Stimulated activated naive CD8-positive, alpha-beta T cell treated with anti-CD3 and anti-CD28 coated beads, Interleukin-15, Interleukin-2, amounts not matched to agents 100 ng/mL and 50 ng/mL, for 24 hours (primary cell): ENCODE measurements around the gene LRP1B.

Experiments
- H3K27ac Mint-ChIP-seq: one replicate; pipeline ENCODE4 v1.8.0; 2021; ENCODE audit warnings: mild to moderate bottlenecking, mixed read lengths
- H3K27me3 Mint-ChIP-seq: one replicate; pipeline ENCODE4 v1.8.0; 2021; ENCODE audit warnings: mixed read lengths
- H3K36me3 Mint-ChIP-seq: one replicate; pipeline ENCODE4 v1.8.0; 2021; ENCODE audit warnings: low read depth, mixed read lengths
- H3K4me1 Mint-ChIP-seq: one replicate; pipeline ENCODE4 v1.8.0; 2021; ENCODE audit warnings: low read depth, mixed read lengths
- H3K4me3 Mint-ChIP-seq: one replicate; pipeline ENCODE4 v1.8.0; 2021; ENCODE audit warnings: mild to moderate bottlenecking, mixed read lengths
- H3K9me3 Mint-ChIP-seq: one replicate; pipeline ENCODE4 v1.8.0; 2021; ENCODE audit warnings: mixed read lengths

The LRP1B gene

GRCh38 chr2:140910683-140911082 lies 1220.1 kb downstream of the LRP1B start:
- no peaks in the 10 kb centered on the region for H3K4me1 Mint-ChIP-seq
- no peak overlapping the region for H3K4me3 Mint-ChIP-seq
- no peaks in the 10 kb centered on the region for H3K36me3 Mint-ChIP-seq
- H3K9me3 Mint-ChIP-seq: peaks cover 9% of the 10 kb centered on the region
- H3K27me3 Mint-ChIP-seq: no peaks in the 10 kb centered on the region
- no peak overlapping the region for H3K27ac Mint-ChIP-seq

GRCh38 chr2:140905083-140905781 lies 1225.6 kb downstream of the LRP1B start:
- no peaks in the 10 kb centered on the region for H3K4me1 Mint-ChIP-seq
- peaks cover 10% of the 10 kb centered on the region for H3K9me3 Mint-ChIP-seq
- H3K27ac Mint-ChIP-seq: no peak overlapping the region
- H3K4me3 Mint-ChIP-seq: no peak overlapping the region
- no peaks in the 10 kb centered on the region for H3K36me3 Mint-ChIP-seq
- H3K27me3 Mint-ChIP-seq: no peaks in the 10 kb centered on the region

- Mint-ChIP-seq H3K27me3 (no peaks in the 10 kb centered on the region), H3K36me3 (no peaks in the 10 kb centered on the region), H3K9me3 (peaks cover 23% of the 10 kb centered on the region), H3K4me3 (no peak overlapping the region), H3K27ac (no peak overlapping the region), H3K4me1 (no peaks in the 10 kb centered on the region)
Observed at GRCh38 chr2:140895378-140895777, 1235.4 kb downstream of the LRP1B start.

- peaks cover 25% of the 10 kb centered on the region for H3K9me3 Mint-ChIP-seq
- H3K27ac Mint-ChIP-seq: no peak overlapping the region
- no peaks in the 10 kb centered on the region for H3K27me3 Mint-ChIP-seq
- H3K36me3 Mint-ChIP-seq: no peaks in the 10 kb centered on the region
- H3K4me3 Mint-ChIP-seq: no peak overlapping the region
- no peaks in the 10 kb centered on the region for H3K4me1 Mint-ChIP-seq
Observed at GRCh38 chr2:140893685-140894084, 1237.1 kb downstream of the LRP1B start.

GRCh38 chr2:140892911-140893637 lies 1237.7 kb downstream of the LRP1B start:
- Mint-ChIP-seq H3K27ac (no peak overlapping the region), H3K4me1 (no peaks in the 10 kb centered on the region), H3K27me3 (no peaks in the 10 kb centered on the region), H3K4me3 (no peak overlapping the region), H3K36me3 (no peaks in the 10 kb centered on the region), H3K9me3 (peaks cover 20% of the 10 kb centered on the region)

- no peak overlapping the region for H3K27ac Mint-ChIP-seq
- H3K9me3 Mint-ChIP-seq: peaks cover 20% of the 10 kb centered on the region
- H3K27me3 Mint-ChIP-seq: no peaks in the 10 kb centered on the region
- no peaks in the 10 kb centered on the region for H3K4me1 Mint-ChIP-seq
- H3K36me3 Mint-ChIP-seq: no peaks in the 10 kb centered on the region
- no peak overlapping the region for H3K4me3 Mint-ChIP-seq
Observed at GRCh38 chr2:140892436-140892835, 1238.4 kb downstream of the LRP1B start.

GRCh38 chr2:140891614-140892212 lies 1239.1 kb downstream of the LRP1B start:
- no peaks in the 10 kb centered on the region for H3K27me3 Mint-ChIP-seq
- H3K9me3 Mint-ChIP-seq: peaks cover 20% of the 10 kb centered on the region
- no peaks in the 10 kb centered on the region for H3K36me3 Mint-ChIP-seq
- no peak overlapping the region for H3K4me3 Mint-ChIP-seq
- no peak overlapping the region for H3K27ac Mint-ChIP-seq
- no peaks in the 10 kb centered on the region for H3K4me1 Mint-ChIP-seq

GRCh38 chr2:140882671-140883620 lies 1247.9 kb downstream of the LRP1B start:
- no peaks in the 10 kb centered on the region for H3K36me3 Mint-ChIP-seq
- no peak overlapping the region for H3K27ac Mint-ChIP-seq
- no peaks in the 10 kb centered on the region for H3K4me1 Mint-ChIP-seq
- H3K4me3 Mint-ChIP-seq: no peak overlapping the region
- H3K9me3 Mint-ChIP-seq: no peaks in the 10 kb centered on the region
- H3K27me3 Mint-ChIP-seq: no peaks in the 10 kb centered on the region

GRCh38 chr2:140880573-140880972 lies 1250.2 kb downstream of the LRP1B start:
- H3K4me1 Mint-ChIP-seq: no peaks in the 10 kb centered on the region
- no peaks in the 10 kb centered on the region for H3K36me3 Mint-ChIP-seq
- no peak overlapping the region for H3K4me3 Mint-ChIP-seq
- H3K9me3 Mint-ChIP-seq: peaks cover 8% of the 10 kb centered on the region
- H3K27me3 Mint-ChIP-seq: no peaks in the 10 kb centered on the region
- H3K27ac Mint-ChIP-seq: no peak overlapping the region

- no peak overlapping the region for H3K27ac Mint-ChIP-seq
- no peak overlapping the region for H3K4me3 Mint-ChIP-seq
- H3K36me3 Mint-ChIP-seq: no peaks in the 10 kb centered on the region
- H3K4me1 Mint-ChIP-seq: no peaks in the 10 kb centered on the region
- H3K27me3 Mint-ChIP-seq: no peaks in the 10 kb centered on the region
- peaks cover 8% of the 10 kb centered on the region for H3K9me3 Mint-ChIP-seq
Observed at GRCh38 chr2:140876015-140876414, 1254.8 kb downstream of the LRP1B start.

- Mint-ChIP-seq H3K27ac (no peak overlapping the region), H3K4me1 (no peaks in the 10 kb centered on the region), H3K9me3 (peaks cover 14% of the 10 kb centered on the region), H3K4me3 (no peak overlapping the region), H3K27me3 (no peaks in the 10 kb centered on the region), H3K36me3 (no peaks in the 10 kb centered on the region)
Observed at GRCh38 chr2:140873915-140874531, 1256.8 kb downstream of the LRP1B start.

GRCh38 chr2:140869925-140870324 lies 1260.9 kb downstream of the LRP1B start:
- Mint-ChIP-seq H3K9me3 (peaks cover 10% of the 10 kb centered on the region), H3K36me3 (no peaks in the 10 kb centered on the region), H3K27me3 (no peaks in the 10 kb centered on the region), H3K4me3 (no peak overlapping the region), H3K4me1 (no peaks in the 10 kb centered on the region), H3K27ac (no peak overlapping the region)

- Mint-ChIP-seq H3K4me1 (no peaks in the 10 kb centered on the region), H3K4me3 (no peak overlapping the region), H3K27ac (no peak overlapping the region), H3K36me3 (no peaks in the 10 kb centered on the region), H3K27me3 (no peaks in the 10 kb centered on the region), H3K9me3 (peaks cover 10% of the 10 kb centered on the region)
Observed at GRCh38 chr2:140869107-140869506, 1261.7 kb downstream of the LRP1B start.

GRCh38 chr2:140865837-140866236 lies 1265.0 kb downstream of the LRP1B start:
- Mint-ChIP-seq H3K4me3 (no peak overlapping the region), H3K9me3 (peaks cover 17% of the 10 kb centered on the region), H3K27me3 (no peaks in the 10 kb centered on the region), H3K27ac (no peak overlapping the region), H3K4me1 (no peaks in the 10 kb centered on the region), H3K36me3 (no peaks in the 10 kb centered on the region)
